ENCODE measurements around the gene FKBP9. TPM values are rescaled to one million over a fixed set of nuclear protein-coding genes. Genes with fewer than 3 reads are reported as not detected.

Gene FKBP9
- total RNA-seq, 1 experiment from 2014 or later, result 11.1 TPM

GRCh38 chr7:32915041-32915536, 42.2 kb upstream of the FKBP9 start:
- Histone ChIP-seq H3K9me3 (ENCODE audit: control insufficient read depth, low read depth, low read length) (no peaks in the 10 kb centered on the region), H2BK15ac (ENCODE audit: low read depth, low read length) (no peak overlapping the region), H3K79me2 (ENCODE audit: insufficient read depth, low read length) (no peaks in the 10 kb centered on the region), H4K5ac (ENCODE audit: insufficient read length, low read depth, low read length) (no peak overlapping the region), H3K4ac (ENCODE audit: low read depth, low read length) (no peak overlapping the region), H3K27ac (ENCODE audit: insufficient read length, low read depth, low read length) (no peak overlapping the region), H3K79me1 (ENCODE audit: insufficient read depth, low read depth, low read length, poor library complexity, severe bottlenecking) (no peaks in the 10 kb centered on the region), H3K4me1 (ENCODE audit: insufficient read depth, low read length) (no peaks in the 10 kb centered on the region), H3K27me3 (ENCODE audit: insufficient read depth, low read length) (no peaks in the 10 kb centered on the region), H3K56ac (ENCODE audit: insufficient read length, low read depth, low read length) (no peak overlapping the region), H2BK120ac (ENCODE audit: low read depth, low read length, poor library complexity, severe bottlenecking) (no peak overlapping the region), H3K4me2 (ENCODE audit: insufficient read depth, insufficient read length, low read length) (no peak overlapping the region), H2BK20ac (ENCODE audit: low read depth, low read length, poor library complexity, severe bottlenecking) (no peak overlapping the region), H3K23me2 (ENCODE audit: insufficient read length, low read depth, low read length, poor library complexity, severe bottlenecking) (no peaks in the 10 kb centered on the region), H3K23ac (ENCODE audit: insufficient read length, low read depth, low read length) (no peak overlapping the region), H2BK5ac (ENCODE audit: insufficient read length, low read length) (no peak overlapping the region), H2BK12ac (ENCODE audit: insufficient read length, low read depth, low read length) (no peak overlapping the region), H3T11ph (ENCODE audit: low read length) (no peak overlapping the region), H3K14ac (ENCODE audit: insufficient read depth, low read length) (no peak overlapping the region), H3K18ac (ENCODE audit: insufficient read length, low read depth, low read length) (no peak overlapping the region), H4K8ac (replicated peaks; ENCODE audit: insufficient read length, low read depth, low read length) (no peak overlapping the region), H3K9ac (ENCODE audit: extremely low read depth, insufficient read length, low read length) (no peak overlapping the region), H4K91ac (ENCODE audit: insufficient read length, low read depth, low read length) (no peak overlapping the region), H2AK5ac (ENCODE audit: insufficient read length, low read length) (no peak overlapping the region), H4K20me1 (ENCODE audit: control insufficient read depth, insufficient read depth, insufficient read length) (no peaks in the 10 kb centered on the region), H2AFZ (ENCODE audit: low read length) (no peak overlapping the region)
- H3K9me3 Mint-ChIP-seq, result no peaks in the 10 kb centered on the region
- no peaks in the 10 kb centered on the region for H3K36me3 Mint-ChIP-seq (ENCODE audit: insufficient read depth in 1 of 3, low read depth in 3 of 3)
- no peak for DNase-seq
- H3K27ac Mint-ChIP-seq, result no peak overlapping the region
- peaks cover 60% of the 10 kb centered on the region for H3K27me3 Mint-ChIP-seq (ENCODE audit: low read depth)
- no peaks in the 10 kb centered on the region for H3K4me1 Mint-ChIP-seq
- no peak for TF ChIP-seq CTCF (conservative IDR thresholded peaks at IDR 0.05)
- H3K4me3 Mint-ChIP-seq, result no peak overlapping the region
- WGBS (ENCODE audit: extremely low coverage, insufficient read length, low lambda C conversion rate), result no CpG with 5 or more reads among the region's 5 CpGs

All from H9 (cell line).